ENCODE data around the gene TDRD12.

DNA sequence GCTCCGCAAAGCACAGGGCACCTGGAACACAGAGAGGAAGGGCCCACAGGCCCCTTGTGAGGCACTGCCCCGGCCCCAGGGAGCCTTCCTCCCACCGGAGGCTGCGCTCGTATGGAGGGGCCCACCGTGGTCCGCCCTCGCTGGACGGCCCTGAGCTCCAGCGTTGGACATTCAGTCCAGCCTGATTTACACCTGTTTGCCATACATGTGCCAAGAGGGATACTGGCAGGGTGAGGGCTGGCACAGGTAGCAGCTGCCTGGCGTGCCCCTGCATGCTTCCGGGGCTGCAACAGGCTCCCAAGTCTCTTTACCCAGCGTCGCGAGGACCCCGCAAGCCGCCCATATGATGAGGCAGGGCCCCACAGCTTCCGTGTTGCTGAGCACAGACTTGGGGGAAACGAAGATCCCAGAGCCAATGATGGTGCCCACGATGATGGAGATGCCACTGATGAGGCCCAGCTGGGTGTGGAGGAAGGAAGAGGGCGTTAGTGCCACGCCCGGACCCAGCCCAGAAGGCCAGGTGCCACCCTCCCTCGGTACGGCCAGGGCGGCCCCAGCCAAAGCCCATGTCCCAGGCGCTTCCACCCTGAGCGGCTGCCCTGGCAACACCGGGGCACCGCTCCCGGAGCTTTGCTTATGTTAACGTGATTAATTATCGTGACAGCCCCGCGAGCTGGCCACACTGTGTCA is 144.9 kb downstream of the TDRD12 start:
- TF ChIP-seq, protein P1, sequence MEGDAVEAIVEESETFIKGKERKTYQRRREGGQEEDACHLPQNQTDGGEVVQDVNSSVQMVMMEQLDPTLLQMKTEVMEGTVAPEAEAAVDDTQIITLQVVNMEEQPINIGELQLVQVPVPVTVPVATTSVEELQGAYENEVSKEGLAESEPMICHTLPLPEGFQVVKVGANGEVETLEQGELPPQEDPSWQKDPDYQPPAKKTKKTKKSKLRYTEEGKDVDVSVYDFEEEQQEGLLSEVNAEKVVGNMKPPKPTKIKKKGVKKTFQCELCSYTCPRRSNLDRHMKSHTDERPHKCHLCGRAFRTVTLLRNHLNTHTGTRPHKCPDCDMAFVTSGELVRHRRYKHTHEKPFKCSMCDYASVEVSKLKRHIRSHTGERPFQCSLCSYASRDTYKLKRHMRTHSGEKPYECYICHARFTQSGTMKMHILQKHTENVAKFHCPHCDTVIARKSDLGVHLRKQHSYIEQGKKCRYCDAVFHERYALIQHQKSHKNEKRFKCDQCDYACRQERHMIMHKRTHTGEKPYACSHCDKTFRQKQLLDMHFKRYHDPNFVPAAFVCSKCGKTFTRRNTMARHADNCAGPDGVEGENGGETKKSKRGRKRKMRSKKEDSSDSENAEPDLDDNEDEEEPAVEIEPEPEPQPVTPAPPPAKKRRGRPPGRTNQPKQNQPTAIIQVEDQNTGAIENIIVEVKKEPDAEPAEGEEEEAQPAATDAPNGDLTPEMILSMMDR (conservative IDR thresholded peaks at IDR 0.05), result no peak
- TF ChIP-seq EZH2 (IDR thresholded peaks at IDR 0.05; ENCODE audit: low read depth), result no peak

All from PC-9 (cell line).